C4-2B (cell line): Measurements from ENCODE around the gene TMEM229B.

Experiments
- CTCF ChIP-seq: fragments of 450-650 bp; conservative IDR thresholded peaks from 2 replicates; pipeline ENCODE4 v1.5.1; 2017; ENCODE audit warnings: mild to moderate bottlenecking
- ZFX ChIP-seq: fragments of 450-650 bp; IDR thresholded peaks from 2 replicates; pipeline ENCODE4 v1.6.1; 2017

GRCh38 chr14:67486890-67487289, 1.6 kb downstream of the TMEM229B start:
- no peak for TF ChIP-seq CTCF
- no peak for TF ChIP-seq ZFX
